GM12891 (cell line): ENCODE results near the gene SP4.

Experiments used
- POLR2A ChIP-seq: IDR thresholded peaks from 2 replicates; pipeline ENCODE4 v1.6.1; 2011; ENCODE audit warnings: low read depth, low read length, control low read depth
- POLR2AphosphoS5 ChIP-seq: IDR thresholded peaks from 2 replicates; pipeline ENCODE4 v1.6.1; 2011; ENCODE audit warnings: low read depth, low read length, control low read depth
- TAF1 ChIP-seq: IDR thresholded peaks from 2 replicates; pipeline ENCODE4 v1.6.1; 2011; ENCODE audit warnings: low read depth, low read length, control low read depth

DNA sequence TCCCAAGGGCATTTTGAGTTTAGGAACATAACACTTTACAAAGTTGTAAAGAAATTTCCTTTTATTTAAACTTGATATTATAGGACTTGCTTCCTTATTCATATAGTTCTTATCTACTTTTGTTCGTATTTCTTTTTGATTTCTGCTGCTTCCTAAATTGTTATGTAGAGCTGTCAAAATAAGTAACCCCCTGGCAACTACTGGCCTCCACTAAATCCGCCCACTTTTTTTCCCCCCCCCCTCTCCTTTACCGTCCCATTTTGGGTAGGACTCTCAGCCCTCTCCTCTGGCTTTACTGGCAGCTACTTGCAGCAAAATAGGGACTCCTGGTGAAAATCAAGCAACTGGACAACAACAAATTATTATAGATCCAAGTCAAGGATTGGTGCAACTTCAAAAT is 1.1 kb downstream of the SP4 start:
- TF ChIP-seq TAF1 (no peak), POLR2AphosphoS5 (no peak), POLR2A (no peak)
